ENCODE results near the gene CXorf65. TPM values are rescaled to one million over a fixed set of nuclear protein-coding genes. Genes with fewer than 3 reads are reported as not detected.
A peak's percentile ranks its signal among the peaks of the same experiment; 100 is the strongest.

The CXorf65 gene
- polyA plus RNA-seq, 6 donors from 2014 or later, result 0.46 to 6.2 (median 2.0) TPM

- Mint-ChIP-seq H3K4me3 (peak overlapping the region in 1 of 8 donors; percentile 51), H3K4me1 (peaks cover 39 to 70% (median 47%) of the 10 kb centered on the region in 3 donors), H3K36me3 (no peaks in the 10 kb centered on the region), H3K9me3 (peaks cover 0 to 2% (median 0%) of the 10 kb centered on the region in 7 donors), H3K27ac (peak overlapping the region in 4 of 6 donors; percentile 38 to 90 (median 88)), H3K27me3 (peaks cover 0 to 7% (median 0%) of the 10 kb centered on the region in 3 donors)
- DNase-seq (no peak), ATAC-seq (ENCODE audit: low read depth in 2 of 2) (no peak)
These were observed 5.7 kb downstream of the CXorf65 start for GRCh38 chrX:71100581-71101505.

GRCh38 chrX:71099736-71100135 is 6.8 kb downstream of the CXorf65 start:
- Mint-ChIP-seq H3K27me3 (peaks cover 0 to 14% (median 0%) of the 10 kb centered on the region in 3 donors), H3K4me3 (peak overlapping the region in 1 of 8 donors; percentile 47), H3K9me3 (peaks cover 0 to 2% (median 0%) of the 10 kb centered on the region in 7 donors), H3K27ac (peak overlapping the region in 1 of 6 donors; percentile 41), H3K4me1 (peaks cover 41 to 69% (median 52%) of the 10 kb centered on the region in 3 donors), H3K36me3 (no peaks in the 10 kb centered on the region)
- ATAC-seq (ENCODE audit: low read depth in 2 of 2), result no peak
- no peak for DNase-seq

GRCh38 chrX:71098951-71099506 is 7.5 kb downstream of the CXorf65 start:
- DNase-seq, result no peak
- Mint-ChIP-seq H3K27me3 (peaks cover 0 to 20% (median 0%) of the 10 kb centered on the region in 3 donors), H3K36me3 (no peaks in the 10 kb centered on the region), H3K4me3 (peak overlapping the region in 1 of 8 donors; percentile 80), H3K9me3 (peaks cover 0 to 2% (median 0%) of the 10 kb centered on the region in 7 donors), H3K4me1 (peaks cover 34 to 64% (median 45%) of the 10 kb centered on the region in 3 donors), H3K27ac (peak overlapping the region in 3 of 6 donors; percentile 29 to 49 (median 41))
- ATAC-seq (ENCODE audit: low read depth in 2 of 2), result no peak

GRCh38 chrX:71098302-71098701 is 8.2 kb downstream of the CXorf65 start:
- Mint-ChIP-seq H3K9me3 (peaks cover 0 to 5% (median 0%) of the 10 kb centered on the region in 7 donors), H3K27ac (peak overlapping the region in 3 of 6 donors; percentile 19 to 71 (median 49)), H3K36me3 (no peaks in the 10 kb centered on the region), H3K4me3 (peak overlapping the region in 6 of 8 donors; percentile 24 to 81 (median 54)), H3K27me3 (peaks cover 0 to 20% (median 0%) of the 10 kb centered on the region in 3 donors), H3K4me1 (peaks cover 26 to 58% (median 38%) of the 10 kb centered on the region in 3 donors)
- ATAC-seq (ENCODE audit: low read depth in 2 of 2) (peak; percentile 59 to 63), DNase-seq (peak; percentile 76)

GRCh38 chrX:71096760-71097032 is 9.8 kb downstream of the CXorf65 start:
- H3K36me3 Mint-ChIP-seq, result no peaks in the 10 kb centered on the region
- peaks cover 0 to 20% (median 0%) of the 10 kb centered on the region in 3 donors for H3K27me3 Mint-ChIP-seq
- H3K4me3 Mint-ChIP-seq, result peak overlapping the region; percentile 90 to 98 (median 94)
- no peak for ATAC-seq (ENCODE audit: low read depth in 2 of 2)
- peak overlapping the region in 1 of 6 donors; percentile 99 for H3K27ac Mint-ChIP-seq
- peaks cover 0 to 5% (median 0%) of the 10 kb centered on the region in 7 donors for H3K9me3 Mint-ChIP-seq
- no peak for DNase-seq
- H3K4me1 Mint-ChIP-seq, result peaks cover 15 to 48% (median 29%) of the 10 kb centered on the region in 3 donors

GRCh38 chrX:71095981-71096759 is 10.4 kb downstream of the CXorf65 start:
- Mint-ChIP-seq H3K4me3 (peak overlapping the region; percentile 90 to 98 (median 94)), H3K36me3 (no peaks in the 10 kb centered on the region), H3K27me3 (peaks cover 0 to 20% (median 0%) of the 10 kb centered on the region in 3 donors), H3K4me1 (peaks cover 15 to 43% (median 25%) of the 10 kb centered on the region in 3 donors), H3K9me3 (peaks cover 0 to 5% (median 0%) of the 10 kb centered on the region in 7 donors), H3K27ac (peak overlapping the region; percentile 93 to 99 (median 95))
- ATAC-seq (ENCODE audit: low read depth in 2 of 2), result peak; percentile 37 to 39
- DNase-seq, result no peak

- Mint-ChIP-seq H3K4me1 (peaks cover 15 to 39% (median 23%) of the 10 kb centered on the region in 3 donors), H3K4me3 (peak within 1 kb of the TSS; percentile 90 to 98 (median 94)), H3K9me3 (peaks cover 0 to 5% (median 0%) of the 10 kb centered on the region in 7 donors), H3K27ac (peak within 1 kb of the TSS; percentile 93 to 99 (median 95)), H3K27me3 (peaks cover 0 to 16% (median 0%) of the 10 kb centered on the region in 3 donors), H3K36me3 (no peaks in the 10 kb centered on the region)
- DNase-seq (peak; percentile 83), ATAC-seq (ENCODE audit: low read depth in 2 of 2) (peak; percentile 86 to 87)
These were observed 11.0 kb downstream of the CXorf65 start, which contains the start of gene FOXO4 for GRCh38 chrX:71095555-71095980. Gene FOXO4 (plus strand): TSS chrX:71095851. CDS start chrX:71096529, 678 bp downstream.

- H3K4me1 Mint-ChIP-seq, result peaks cover 15 to 36% (median 23%) of the 10 kb centered on the region in 3 donors
- ATAC-seq (ENCODE audit: low read depth in 2 of 2), result no peak
- H3K36me3 Mint-ChIP-seq, result no peaks in the 10 kb centered on the region
- peaks cover 0 to 12% (median 0%) of the 10 kb centered on the region in 3 donors for H3K27me3 Mint-ChIP-seq
- peak overlapping the region in 3 of 6 donors; percentile 15 to 98 (median 93) for H3K27ac Mint-ChIP-seq
- H3K9me3 Mint-ChIP-seq, result peaks cover 0 to 5% (median 0%) of the 10 kb centered on the region in 7 donors
- H3K4me3 Mint-ChIP-seq, result peak overlapping the region; percentile 90 to 98 (median 94)
- DNase-seq, result no peak
These were observed 11.5 kb downstream of the CXorf65 start for GRCh38 chrX:71095033-71095432.

- H3K4me1 Mint-ChIP-seq, result peaks cover 8 to 14% (median 10%) of the 10 kb centered on the region in 3 donors
- H3K36me3 Mint-ChIP-seq, result no peaks in the 10 kb centered on the region
- DNase-seq, result no peak
- peak overlapping the region in 2 of 8 donors; percentile 15 to 44 for H3K4me3 Mint-ChIP-seq
- no peak for ATAC-seq (ENCODE audit: low read depth in 2 of 2)
- H3K9me3 Mint-ChIP-seq, result peaks cover 0 to 5% (median 0%) of the 10 kb centered on the region in 7 donors
- peaks cover 0 to 12% (median 0%) of the 10 kb centered on the region in 3 donors for H3K27me3 Mint-ChIP-seq
- H3K27ac Mint-ChIP-seq, result no peak overlapping the region
These were observed 15.3 kb downstream of the CXorf65 start for GRCh38 chrX:71091263-71091662.

GRCh38 chrX:71085900-71086299 is 20.6 kb downstream of the CXorf65 start:
- Mint-ChIP-seq H3K9me3 (no peaks in the 10 kb centered on the region), H3K36me3 (no peaks in the 10 kb centered on the region), H3K4me3 (no peak overlapping the region), H3K27me3 (no peaks in the 10 kb centered on the region), H3K4me1 (no peaks in the 10 kb centered on the region), H3K27ac (no peak overlapping the region)
- DNase-seq, result no peak
- no peak for ATAC-seq (ENCODE audit: low read depth in 2 of 2)

- no peak overlapping the region for H3K4me3 Mint-ChIP-seq
- H3K9me3 Mint-ChIP-seq, result peaks cover 0 to 2% (median 0%) of the 10 kb centered on the region in 7 donors
- ATAC-seq (ENCODE audit: low read depth in 2 of 2) (no peak), DNase-seq (no peak)
- no peaks in the 10 kb centered on the region for H3K4me1 Mint-ChIP-seq
- no peaks in the 10 kb centered on the region for H3K36me3 Mint-ChIP-seq
- no peak overlapping the region for H3K27ac Mint-ChIP-seq
- no peaks in the 10 kb centered on the region for H3K27me3 Mint-ChIP-seq
These were observed 23.7 kb downstream of the CXorf65 start for GRCh38 chrX:71082822-71083221.

- Mint-ChIP-seq H3K27me3 (no peaks in the 10 kb centered on the region), H3K4me3 (no peak overlapping the region), H3K27ac (no peak overlapping the region), H3K36me3 (no peaks in the 10 kb centered on the region), H3K4me1 (no peaks in the 10 kb centered on the region), H3K9me3 (peaks cover 0 to 2% (median 0%) of the 10 kb centered on the region in 7 donors)
- no peak for DNase-seq
- ATAC-seq (ENCODE audit: low read depth in 2 of 2), result no peak
These were observed 24.4 kb downstream of the CXorf65 start for GRCh38 chrX:71082124-71082647.
